NCI-H345 treated with DMSO at 0.1 percent for 48 hours (cell line): ENCODE measurements around the gene FAM200A.
"Not testable (repeated sequence)": the region's sequence is repeated elsewhere in the genome, so short reads cannot be mapped to it uniquely, and the experiment has no call there.

Experiments used
- DNase-seq: peaks from one replicate; lab custom pipeline; 2025; ENCODE audit not compliant: unreplicated experiment; lab: John Stamatoyannopoulos, UW

Gene FAM200A

DNA sequence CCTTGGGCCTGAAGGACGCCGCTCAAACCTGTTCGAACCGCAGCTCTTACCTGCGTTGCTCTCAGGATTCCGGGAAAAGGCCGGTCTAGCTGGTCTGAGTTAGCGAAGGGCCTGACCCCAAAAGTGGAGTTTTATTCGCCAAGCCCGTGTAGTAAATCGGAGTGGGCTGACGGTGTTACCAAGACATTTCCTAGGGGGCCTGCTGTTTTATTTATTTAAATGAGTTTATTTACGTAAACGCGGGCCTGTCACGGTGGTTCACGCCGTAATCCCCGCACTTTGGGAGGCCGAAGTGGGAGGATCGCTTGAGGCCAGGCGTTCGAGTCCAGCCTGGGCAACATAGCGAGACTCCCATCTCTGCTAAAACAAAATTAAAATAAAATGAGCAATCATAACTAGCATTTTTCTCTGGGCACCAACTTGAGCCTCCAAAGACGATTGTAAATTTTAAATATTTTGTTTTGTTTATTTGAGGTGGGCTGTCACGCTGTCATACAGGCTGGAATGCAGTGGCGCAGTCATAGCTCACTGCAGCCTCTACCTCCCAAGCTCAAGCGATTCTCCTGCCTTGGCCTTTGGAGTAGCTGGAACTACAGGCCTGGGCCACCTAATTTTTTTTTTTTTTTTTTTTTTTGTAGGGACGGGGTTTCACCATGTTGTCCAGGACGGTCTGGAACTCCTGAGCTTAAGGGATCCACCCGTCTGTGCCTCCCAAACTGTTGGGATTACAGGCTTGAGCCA, 7.4 kb upstream of the FAM200A start:
- DNase-seq: no peak

DNA sequence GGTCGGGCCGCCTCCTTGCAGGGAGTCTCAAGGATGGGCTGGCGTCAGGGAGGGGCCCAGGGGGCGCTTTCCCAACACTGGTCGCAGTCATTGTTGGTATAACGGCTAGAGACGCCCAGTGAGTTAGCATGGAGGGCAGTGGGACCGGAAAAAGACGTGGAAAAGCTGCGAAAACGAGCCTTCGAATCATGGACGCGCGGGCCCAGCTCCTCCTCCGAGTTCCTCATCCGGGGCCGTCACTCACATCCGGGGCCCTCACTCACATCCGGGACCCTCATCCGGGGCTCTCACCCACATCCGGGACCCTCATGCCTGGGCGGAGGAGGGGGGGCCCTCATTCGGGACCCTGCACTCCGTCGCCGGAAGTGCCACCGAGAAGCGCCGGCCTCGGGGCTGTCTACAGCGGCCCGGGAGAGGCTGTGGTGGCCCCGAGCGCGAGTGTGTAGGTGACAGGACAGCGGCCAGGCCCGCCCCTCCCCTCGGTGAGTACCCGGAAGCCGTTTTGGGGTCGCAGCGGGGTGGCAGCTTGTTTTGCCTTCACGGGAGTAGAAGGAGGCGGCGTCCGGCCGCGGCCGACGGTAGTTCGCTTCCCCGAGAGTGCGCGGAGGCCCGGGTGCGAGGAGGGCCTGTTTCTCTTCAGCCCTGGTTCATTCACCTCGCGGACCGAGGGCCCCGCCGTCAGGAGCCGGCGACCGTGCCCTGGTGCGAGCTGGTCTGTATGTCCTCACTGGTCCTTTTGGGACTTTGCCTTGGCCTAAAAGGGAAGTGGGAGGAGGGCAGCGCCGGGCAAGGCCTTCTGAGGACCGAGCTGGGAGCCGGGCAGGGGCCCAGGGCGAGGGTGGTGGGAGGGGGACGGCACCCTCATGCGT, 6.6 kb upstream of the FAM200A start, which contains the start of gene ZNF655:
Gene ZNF655 (plus strand): TSS at position 337 of the 869 bp plus-strand sequence. CDS start 1,918 bp downstream, outside the sequence.
- peak; percentile 86 for DNase-seq

DNA sequence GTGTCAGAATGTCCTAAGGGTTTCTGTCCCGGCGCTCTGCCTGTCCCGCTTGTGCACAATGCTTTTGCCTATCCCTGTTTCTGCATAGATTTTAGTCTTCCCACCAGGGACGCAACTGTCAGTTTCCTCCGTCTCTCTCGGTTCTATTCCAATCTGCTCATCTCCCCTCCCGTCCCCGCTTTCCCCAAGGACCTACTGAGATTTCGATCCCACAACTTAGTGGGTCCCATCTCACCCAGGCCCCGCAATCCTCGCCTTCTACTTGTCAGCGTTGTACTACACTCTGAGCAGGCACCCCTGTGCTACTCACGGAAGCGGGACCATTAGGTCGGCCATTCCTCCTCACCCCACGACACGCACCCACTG, 6.0 kb upstream of the FAM200A start:
- DNase-seq: no peak

DNA sequence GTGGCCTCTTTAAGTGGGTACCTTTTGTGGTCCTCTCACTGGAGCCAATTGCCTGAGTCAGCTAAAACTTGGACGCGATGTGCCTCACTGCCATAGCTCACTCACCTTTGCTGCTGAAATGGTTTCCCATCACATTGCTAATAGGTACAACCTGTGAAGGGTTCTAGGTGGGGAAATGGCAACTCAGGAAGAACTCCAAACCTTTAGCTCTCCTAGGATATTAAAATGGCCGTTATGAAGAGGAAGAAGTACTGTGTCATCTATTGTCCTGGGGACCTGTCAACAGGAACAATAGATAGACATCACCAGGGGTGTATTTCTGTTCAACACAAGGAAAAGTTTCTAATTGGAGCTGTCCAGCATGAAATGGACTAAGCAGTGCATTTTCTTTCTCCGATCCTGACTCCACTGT, 5.3 kb upstream of the FAM200A start:
- DNase-seq: no peak

DNA sequence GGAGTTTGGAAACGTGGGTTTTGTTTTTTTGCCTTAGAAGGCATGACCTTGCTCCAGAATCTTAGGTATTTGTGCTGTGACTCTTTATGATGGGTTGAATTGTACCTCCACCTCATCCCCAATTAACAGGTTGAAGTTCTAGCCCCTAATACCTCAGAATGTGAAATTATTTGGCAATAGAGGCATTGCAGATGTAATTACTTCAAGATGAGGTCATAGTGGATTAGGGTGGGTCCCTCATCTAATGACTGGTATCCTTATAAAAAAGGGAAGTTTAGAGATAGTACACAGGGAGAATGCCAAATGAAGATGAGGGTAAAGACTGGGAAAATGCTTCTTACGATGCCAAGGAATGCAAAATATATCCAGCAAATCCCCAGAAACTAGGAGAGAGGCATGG, 3.0 kb upstream of the FAM200A start:
- DNase-seq: no peak

DNA sequence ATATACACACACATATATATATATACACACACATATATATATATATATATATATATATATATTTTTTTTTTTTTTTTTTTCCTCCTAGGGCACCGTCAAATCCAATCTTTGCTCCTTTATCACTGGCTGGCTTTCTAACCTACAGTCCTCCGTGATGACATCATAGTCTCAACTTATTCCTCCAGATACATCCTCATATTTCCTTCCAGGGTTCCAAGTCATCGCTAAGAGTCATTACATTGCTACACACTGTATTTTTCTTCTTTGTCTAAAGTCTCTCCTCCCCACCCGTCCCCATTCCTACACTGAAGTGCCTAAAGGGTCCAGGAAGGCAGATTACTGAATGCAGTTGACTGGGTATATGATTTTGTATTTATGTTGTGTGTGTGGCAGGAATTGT, 1.1 kb upstream of the FAM200A start:
- DNase-seq: no peak

DNA sequence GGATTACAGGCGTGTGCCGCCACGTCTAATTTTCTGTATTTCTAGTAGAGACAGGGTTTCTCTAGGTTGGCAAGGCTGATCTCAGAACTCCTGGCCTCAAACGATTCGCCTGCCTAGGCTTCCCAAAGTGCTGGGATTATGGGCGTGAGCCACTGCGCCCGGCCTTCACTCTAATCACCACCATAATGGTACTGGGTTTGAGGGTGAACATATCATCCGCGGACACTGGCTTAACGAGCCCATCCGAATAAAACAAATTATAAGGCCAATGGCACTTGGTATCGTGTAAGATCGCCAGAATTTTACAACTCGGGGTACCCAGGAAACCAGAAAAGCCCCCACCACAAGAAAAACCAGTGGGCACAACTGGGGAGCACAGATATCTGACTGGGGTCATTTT, 580 bp downstream of the FAM200A start:
- DNase-seq: no peak

DNA sequence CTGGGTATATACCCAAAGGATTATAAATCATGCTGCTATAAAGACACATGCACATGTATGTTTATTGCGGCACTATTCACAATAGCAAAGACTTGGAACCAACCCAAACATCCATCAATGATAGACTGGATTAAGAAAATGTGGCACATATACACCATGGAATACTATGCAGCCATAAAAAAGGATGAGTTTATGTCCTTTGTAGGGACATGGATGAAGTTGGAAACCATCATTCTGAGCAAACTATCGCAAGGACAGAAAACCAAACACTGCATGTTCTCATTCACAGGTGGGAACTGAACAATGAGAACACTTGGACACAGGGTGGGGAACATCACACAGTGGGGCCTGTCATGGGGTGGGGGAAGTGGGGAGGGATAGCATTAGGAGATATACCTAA, 2.4 kb downstream of the FAM200A start:
- not testable (repeated sequence) for DNase-seq

DNA sequence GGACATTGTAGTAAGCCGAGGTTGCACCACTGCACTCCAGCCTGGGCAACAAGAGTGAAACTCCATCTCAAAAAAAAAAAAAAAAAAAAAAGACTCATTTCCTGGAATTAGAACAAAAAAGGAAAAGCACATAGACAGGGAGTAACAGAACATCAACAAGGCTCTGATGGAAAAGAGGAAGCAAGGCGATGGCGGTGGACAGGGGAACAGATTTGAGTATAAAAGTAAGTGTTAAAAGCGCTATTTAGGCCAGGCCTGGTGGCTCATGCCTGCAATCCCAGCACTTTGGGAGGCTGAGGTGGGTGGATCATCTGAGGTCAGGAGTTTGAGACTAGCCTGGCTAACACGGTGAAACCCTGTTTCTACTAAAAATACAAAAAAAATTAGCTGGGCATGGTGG, 6.6 kb downstream of the FAM200A start:
- DNase-seq: not testable (repeated sequence)

DNA sequence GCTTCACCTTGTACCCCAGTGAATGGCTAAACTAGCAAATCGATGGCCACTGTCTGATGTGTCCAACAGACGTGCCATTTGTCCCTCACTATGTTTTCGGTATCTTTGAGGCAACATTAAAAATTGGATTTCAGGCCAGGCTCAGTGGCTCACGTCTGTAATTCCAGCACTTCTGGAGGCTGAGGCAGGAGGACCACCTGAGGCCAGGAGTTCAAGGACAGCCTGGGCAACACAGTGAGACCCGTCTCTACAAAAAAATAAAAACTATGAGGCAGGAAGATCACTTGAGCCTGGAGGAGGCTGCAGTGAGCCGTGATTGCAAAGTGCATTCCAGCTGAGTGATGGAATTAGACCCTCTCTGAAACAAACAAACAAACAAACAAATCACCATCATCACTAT, 8.0 kb downstream of the FAM200A start:
- no peak for DNase-seq

DNA sequence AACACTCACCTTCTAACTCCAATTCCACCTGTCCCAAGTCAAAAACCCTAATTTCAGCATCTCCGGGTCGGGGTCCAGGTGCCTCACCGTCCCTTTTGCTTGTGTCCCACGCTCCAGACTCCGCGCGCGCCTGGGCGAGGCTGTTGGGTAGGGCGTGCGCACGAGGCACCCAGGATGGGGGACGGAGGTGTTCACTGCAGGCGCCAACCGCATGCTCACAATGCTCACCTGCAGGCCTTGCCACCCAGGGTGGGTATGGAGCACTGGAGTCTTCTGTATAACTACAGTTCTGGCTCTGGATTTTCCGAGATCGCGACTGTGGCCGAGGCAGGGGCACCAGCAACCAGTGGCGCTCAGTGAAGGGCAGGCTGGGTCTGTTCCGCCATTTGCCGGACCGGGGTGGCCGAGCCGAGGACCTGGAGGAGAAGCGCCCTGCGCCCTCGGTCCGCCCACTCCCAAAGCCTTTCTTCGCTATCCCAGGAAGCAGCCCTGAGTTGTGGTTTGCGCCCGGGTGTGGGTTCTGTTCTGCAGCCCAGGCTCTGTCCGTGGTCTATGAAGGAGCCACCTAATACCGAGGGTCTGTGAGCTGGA, 8.7 kb downstream of the FAM200A start:
- no peak for DNase-seq

DNA sequence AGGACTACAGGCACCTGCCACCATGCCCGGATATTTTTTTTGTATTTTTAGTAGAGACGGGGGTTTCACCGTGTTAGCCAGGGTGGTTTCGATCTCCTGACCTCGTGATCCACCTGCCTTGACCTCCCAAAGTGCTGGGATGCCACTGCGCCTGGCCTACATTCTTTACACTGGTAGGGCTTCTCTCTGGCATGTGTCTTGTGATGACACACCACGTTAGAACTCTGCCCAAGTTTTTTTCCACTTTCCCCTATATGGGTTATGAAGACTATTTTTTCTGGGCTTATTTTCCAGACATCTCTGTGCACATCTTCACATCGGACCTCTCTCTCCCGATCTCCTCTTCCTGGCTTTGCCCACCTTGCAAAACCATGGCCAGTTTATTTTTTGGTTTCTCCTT, 10.7 kb downstream of the FAM200A start:
- DNase-seq: no peak

DNA sequence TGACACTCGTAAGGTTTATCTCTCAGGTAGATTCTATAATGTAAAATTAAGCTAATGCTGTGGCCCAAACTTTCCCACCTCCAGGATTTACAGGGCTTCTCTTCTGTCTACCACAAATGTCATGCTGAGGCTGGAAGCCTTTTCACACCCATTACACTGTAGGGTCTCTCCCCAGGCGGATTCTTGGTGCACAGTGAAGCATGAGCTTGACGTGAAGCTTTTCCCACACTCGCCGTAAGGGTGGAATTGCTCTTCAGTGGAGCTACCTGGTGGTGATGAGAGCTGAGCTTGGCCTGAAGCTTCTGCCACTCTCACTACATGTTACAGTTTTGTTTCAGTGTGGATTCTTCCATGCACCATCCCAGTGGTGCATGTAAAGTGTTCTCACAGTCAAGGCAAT, 11.4 kb downstream of the FAM200A start:
- DNase-seq: no peak

DNA sequence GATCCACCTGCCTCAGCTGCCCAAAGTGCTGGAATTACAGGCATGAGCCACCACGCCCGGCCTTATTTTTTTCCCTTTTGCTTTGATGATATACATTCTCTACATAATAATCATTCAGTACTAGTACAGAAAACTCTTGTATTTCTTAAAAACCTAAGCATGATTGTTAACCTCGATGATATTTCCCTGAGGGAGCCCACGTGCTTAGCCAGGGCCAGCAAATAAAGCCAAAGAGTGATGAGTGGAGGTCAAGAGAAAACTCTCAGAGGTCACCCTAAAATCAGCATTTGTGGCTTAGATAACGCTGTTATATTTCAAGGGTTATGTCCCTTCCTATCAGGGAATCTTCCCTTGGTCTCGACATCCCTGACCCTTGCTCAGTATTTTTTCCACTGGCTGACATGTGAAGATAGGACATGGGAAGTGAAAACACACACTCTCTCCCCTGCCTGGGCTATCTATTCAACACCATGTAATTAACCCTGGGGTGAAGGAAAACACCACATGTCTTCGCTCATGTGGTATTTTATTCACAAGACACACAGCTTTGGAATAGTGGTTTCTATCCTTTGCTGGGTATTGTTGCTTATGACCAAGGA, 12.6 kb downstream of the FAM200A start:
- DNase-seq: no peak

DNA sequence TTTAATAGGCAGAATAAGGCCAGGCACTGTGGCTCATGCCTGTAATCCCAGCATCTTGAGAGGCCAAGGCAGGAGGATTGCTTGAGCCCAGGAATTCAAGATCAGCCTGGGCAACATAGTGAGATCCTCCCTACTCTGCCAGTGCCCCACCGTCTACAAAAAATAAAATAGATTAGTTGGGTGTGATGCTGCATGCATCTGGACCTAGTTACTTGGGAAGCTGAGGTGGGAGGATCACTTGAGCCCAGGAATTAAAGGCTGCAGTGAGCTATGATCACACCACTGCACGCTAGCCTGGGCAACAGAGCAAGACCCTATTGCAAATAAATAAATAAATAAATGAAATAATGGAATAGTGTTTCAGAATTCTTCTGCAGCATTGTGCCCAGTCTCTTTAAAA, 16.2 kb downstream of the FAM200A start:
- no peak for DNase-seq

DNA sequence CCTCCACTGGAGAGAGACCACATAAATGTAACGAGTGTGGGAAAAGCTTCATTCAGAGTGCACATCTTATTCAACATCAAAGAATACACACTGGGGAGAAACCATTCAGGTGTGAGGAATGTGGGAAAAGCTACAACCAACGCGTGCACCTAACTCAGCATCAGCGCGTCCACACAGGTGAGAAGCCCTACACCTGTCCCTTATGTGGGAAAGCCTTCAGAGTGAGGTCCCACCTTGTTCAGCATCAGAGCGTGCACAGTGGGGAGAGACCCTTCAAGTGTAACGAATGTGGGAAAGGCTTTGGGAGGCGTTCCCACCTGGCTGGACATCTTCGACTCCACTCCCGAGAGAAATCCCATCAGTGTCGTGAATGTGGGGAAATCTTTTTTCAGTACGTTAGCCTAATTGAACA, 20.6 kb downstream of the FAM200A start:
- DNase-seq: no peak

DNA sequence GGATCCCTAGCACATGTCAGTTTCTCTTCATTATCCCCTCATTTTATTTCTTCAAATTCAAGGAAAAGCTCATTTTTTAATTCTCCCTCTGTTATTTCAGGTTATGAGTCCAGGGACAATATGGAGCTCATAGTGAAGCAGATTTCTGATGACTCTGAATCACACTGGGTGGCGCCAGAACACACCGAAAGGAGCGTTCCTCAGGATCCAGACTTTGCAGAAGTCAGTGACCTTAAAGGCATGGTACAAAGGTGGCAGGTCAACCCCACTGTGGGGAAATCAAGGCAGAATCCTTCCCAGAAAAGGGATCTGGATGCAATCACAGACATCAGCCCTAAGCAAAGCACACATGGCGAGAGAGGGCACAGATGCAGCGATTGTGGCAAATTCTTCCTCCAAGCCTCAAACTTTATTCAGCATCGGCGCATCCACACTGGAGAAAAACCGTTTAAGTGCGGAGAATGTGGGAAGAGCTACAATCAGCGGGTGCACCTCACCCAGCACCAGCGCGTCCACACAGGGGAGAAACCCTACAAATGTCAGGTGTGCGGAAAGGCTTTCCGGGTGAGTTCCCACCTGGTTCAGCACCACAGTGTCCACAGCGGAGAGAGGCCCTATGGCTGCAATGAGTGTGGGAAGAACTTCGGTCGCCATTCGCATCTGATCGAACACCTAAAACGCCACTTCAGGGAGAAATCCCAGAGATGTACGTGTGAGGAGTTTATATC, 26.0 kb downstream of the FAM200A start:
- no peak for DNase-seq

DNA sequence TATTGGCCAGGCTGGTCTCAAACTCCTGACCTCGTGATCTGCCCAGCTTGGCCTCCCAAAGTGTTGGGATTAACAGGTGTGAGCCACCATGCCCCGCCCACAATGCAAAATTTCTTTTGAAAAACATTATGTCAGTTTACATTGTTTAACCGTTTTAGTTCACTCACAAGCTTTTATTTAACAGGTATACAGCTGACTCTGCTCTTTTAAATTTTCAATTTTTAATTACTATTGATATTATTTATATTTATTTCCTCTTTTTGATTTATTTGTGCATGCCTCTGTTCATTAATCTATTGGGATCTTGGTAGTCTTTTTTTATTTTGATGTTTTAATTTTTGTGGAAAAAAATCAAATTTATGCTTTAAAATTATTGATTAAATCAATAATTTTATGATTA, 30.5 kb downstream of the FAM200A start:
- no peak for DNase-seq

DNA sequence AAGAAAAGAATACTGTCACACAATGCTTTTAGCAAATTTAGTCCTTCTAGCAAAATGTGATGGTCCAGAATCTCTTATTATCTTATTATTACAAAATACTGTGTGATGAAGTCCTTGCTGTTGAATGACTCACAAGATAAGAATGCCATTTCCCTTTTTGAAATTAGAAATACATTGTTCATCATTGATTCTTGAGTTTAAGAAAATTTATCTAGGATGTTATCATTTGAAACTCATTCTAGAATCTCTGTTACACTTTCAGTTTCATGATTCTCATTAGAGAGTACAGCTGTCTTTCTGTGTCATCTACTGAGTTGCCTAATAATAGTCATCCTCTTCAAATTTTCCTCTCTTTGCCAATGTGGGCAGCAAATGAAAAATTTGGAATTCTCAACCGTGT, 37.9 kb downstream of the FAM200A start:
- no peak for DNase-seq

DNA sequence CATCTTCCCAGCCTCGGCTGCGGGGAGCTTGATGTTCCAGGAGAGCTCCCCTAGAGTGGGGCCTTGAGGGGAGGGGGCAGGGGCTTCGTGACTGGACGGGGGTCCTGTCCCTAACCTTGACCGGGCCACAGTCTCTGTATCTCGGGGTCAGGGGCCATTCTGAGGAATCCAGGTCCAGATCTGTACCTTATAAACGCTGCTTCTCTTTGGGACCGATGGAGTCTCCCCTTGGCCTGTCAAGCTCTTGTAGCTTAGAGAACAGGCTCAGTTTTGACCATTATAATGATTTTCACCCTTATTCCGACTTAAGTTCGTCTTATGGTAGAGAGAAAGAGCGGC, 46.6 kb downstream of the FAM200A start:
- no peak for DNase-seq
